Stimulated activated CD4-positive, alpha-beta T cell treated with anti-CD3 and anti-CD28 coated beads, Interleukin-1b, Interleukin-23, amount 100 ng/mL, for 48 hours (primary cell): ENCODE data around the gene RNF181.
"Not testable (repeated sequence)": the region's sequence is repeated elsewhere in the genome, so short reads cannot be mapped to it uniquely, and the experiment has no call there.

ENCODE experiments used
- DNase-seq: peaks from one replicate; pipeline ENCODE4 v3.0.0-alpha.2; 2020

The RNF181 gene

GRCh38 chr2:85617723-85618122, 22.2 kb downstream of the RNF181 start:
- DNase-seq, result not testable (repeated sequence)

- no peak for DNase-seq
These were observed 24.1 kb downstream of the RNF181 start for GRCh38 chr2:85619617-85620016.

- no peak for DNase-seq
These were observed 25.8 kb downstream of the RNF181 start for GRCh38 chr2:85621338-85621737.

- no peak for DNase-seq
These were observed 28.4 kb downstream of the RNF181 start for GRCh38 chr2:85623991-85624390.

- DNase-seq, result no peak
These were observed 33.1 kb downstream of the RNF181 start for GRCh38 chr2:85628658-85629057.

- DNase-seq, result no peak
These were observed 35.8 kb downstream of the RNF181 start for GRCh38 chr2:85631316-85631715.

- no peak for DNase-seq
These were observed 39.5 kb downstream of the RNF181 start for GRCh38 chr2:85635011-85635410.

GRCh38 chr2:85635636-85636035, 40.1 kb downstream of the RNF181 start:
- no peak for DNase-seq

- DNase-seq, result no peak
These were observed 47.2 kb downstream of the RNF181 start for GRCh38 chr2:85642725-85643124.

GRCh38 chr2:85644909-85645308, 49.4 kb downstream of the RNF181 start:
- DNase-seq, result no peak

GRCh38 chr2:85646166-85646565, 50.6 kb downstream of the RNF181 start:
- DNase-seq, result no peak
